Esophagus squamous epithelium (tissue), 4 donors: ENCODE measurements around the gene MGMT.

Experiments
- CTCF ChIP-seq, 6 experiments: fragments of 450-650 bp in 4 of 6; fragments of 200-600 bp in 2 of 6; sonication (generic) in 2 of 6; IDR thresholded peaks; one replicate each; pipeline ENCODE4 v1.5.1; 2016 to 2019; ENCODE audit warnings: antibody characterized with exemption in 6 of 6, mild to moderate bottlenecking in 4 of 6, moderate library complexity in 4 of 6
- POLR2A ChIP-seq, 4 donors: fragments of 450-650 bp; IDR thresholded peaks; one replicate each; pipeline ENCODE4 v1.6.1; 2017; ENCODE audit warnings: antibody characterized with exemption in 4 of 4, mild to moderate bottlenecking in 4 of 4, moderate library complexity in 3 of 4

- TF ChIP-seq CTCF (IDR thresholded peaks at IDR 0.05) (no peak), POLR2A (IDR thresholded peaks at IDR 0.05) (no peak)
Measured at GRCh38 chr10:129710510-129710847, 243.4 kb downstream of the MGMT start.
